Endothelial cell of umbilical vein (primary cell): Measurements from ENCODE around the gene RNLS. TPM values are rescaled to one million over a fixed set of nuclear protein-coding genes. Genes with fewer than 3 reads are reported as not detected.

Experiments
- BruUV-seq: library from RNA; stranded (reverse); fragments of 400-500 nt; replicated peaks from 2 replicates; lab custom pipeline; 2021; lab: Mats Ljungman, UMichigan
- CTCF ChIA-PET: fragments of 300-600, 350-600 bp; sonication (Branson Sonifier 250); formaldehyde crosslinking; loops from one replicate; lab custom pipeline; 2021; ENCODE audit warnings: antibody characterized with exemption, inconsistent platforms; lab: Charles Lee
- POLR2A ChIA-PET: fragments of 300-600, 350-600 bp; sonication (Branson Sonifier 250); formaldehyde crosslinking; loops from one replicate; lab custom pipeline; 2021; ENCODE audit warnings: antibody characterized with exemption, inconsistent platforms; lab: Charles Lee
- DNase-seq: peaks from one replicate; pipeline ENCODE4 v3.0.0-alpha.2; 2011; ENCODE audit warnings: low read depth, low spot score
- FAIRE-seq: peaks from 2 replicates; lab custom pipeline; 2011; peaks lifted over from hg19 to GRCh38; lab: Jason Lieb, UNC
- H2AFZ ChIP-seq: 2 replicates; pipeline ENCODE4 v1.6.0; 2012; ENCODE audit warnings: low read depth, low read length, control low read depth, inconsistent platforms
- H3K27ac ChIP-seq: 2 replicates; pipeline ENCODE4 v1.5.1; 2011; ENCODE audit warnings: low read depth, mild to moderate bottlenecking, control low read depth, low read length, moderate library complexity; ENCODE audit not compliant: insufficient read depth
- H3K27me3 ChIP-seq, 2 experiments: 2 replicates each; pipeline versions ENCODE4 v1.6.0 to v1.6.1; 2011; ENCODE audit warnings: low read length in 2 of 2, mixed read lengths in 1 of 2; ENCODE audit not compliant: control insufficient read depth in 2 of 2, insufficient read depth in 2 of 2
- H3K36me3 ChIP-seq, 2 experiments: 2 replicates in 1 of 2; 3 replicates in 1 of 2; pipeline ENCODE4 v1.5.1; 2011; ENCODE audit warnings: low read length in 2 of 2, mild to moderate bottlenecking in 1 of 2, moderate library complexity in 1 of 2; ENCODE audit not compliant: control insufficient read depth in 2 of 2, insufficient read depth in 2 of 2; ENCODE audit errors: extremely low read depth in 1 of 2
- H3K4me1 ChIP-seq: 3 replicates; pipeline ENCODE4 v1.5.1; 2011; ENCODE audit warnings: mild to moderate bottlenecking, low read length; ENCODE audit not compliant: control insufficient read depth, insufficient read depth; ENCODE audit errors: extremely low read depth
- H3K4me2 ChIP-seq: 2 replicates; pipeline ENCODE4 v1.6.1; 2011; ENCODE audit warnings: low read length, control low read depth, mixed read lengths; ENCODE audit not compliant: insufficient read depth
- H3K4me3 ChIP-seq, 3 experiments: fragments of 200-600 bp in 1 of 3; sonication (generic), shearing (Covaris generic) in 1 of 3; replicated peaks in 1 of 3; 2 replicates each; pipeline ENCODE4 v1.5.1; 2011 to 2016; ENCODE audit warnings: control low read depth in 3 of 3, low read length in 3 of 3, mild to moderate bottlenecking in 2 of 3, inconsistent platforms in 1 of 3, low read depth in 1 of 3, moderate library complexity in 1 of 3; ENCODE audit not compliant: insufficient read depth in 1 of 3
- H3K79me2 ChIP-seq: 2 replicates; pipeline ENCODE4 v1.6.0; 2012; ENCODE audit warnings: low read length, inconsistent platforms; ENCODE audit not compliant: control insufficient read depth, insufficient read depth
- H3K9ac ChIP-seq: replicated peaks from 2 replicates; pipeline ENCODE3; 2011; ENCODE audit warnings: low read length, control low read depth; ENCODE audit not compliant: insufficient read depth; ENCODE audit errors: extremely low read depth
- H3K9me1 ChIP-seq: replicated peaks from 3 replicates; pipeline ENCODE4 v1.6.0; 2011; ENCODE audit warnings: mild to moderate bottlenecking, low read length; ENCODE audit not compliant: control insufficient read depth, insufficient read depth; ENCODE audit errors: extremely low read depth
- H3K9me3 ChIP-seq: replicated peaks from 2 replicates; pipeline ENCODE4 v1.5.1; 2012; ENCODE audit warnings: low read length, inconsistent platforms; ENCODE audit not compliant: control insufficient read depth, insufficient read depth
- H4K20me1 ChIP-seq: replicated peaks from 2 replicates; pipeline ENCODE3; 2011; ENCODE audit warnings: mild to moderate bottlenecking, low read length; ENCODE audit not compliant: control insufficient read depth, insufficient read depth; ENCODE audit errors: extremely low read depth
- EZH2 ChIP-seq: IDR thresholded peaks from 2 replicates; pipeline ENCODE4 v1.6.1; 2012; ENCODE audit warnings: borderline replicate concordance, low read depth, mild to moderate bottlenecking, moderate library complexity, low read length, inconsistent platforms; ENCODE audit not compliant: severe bottlenecking
- FOS ChIP-seq: IDR thresholded peaks from 2 replicates; pipeline ENCODE4 v1.6.1; 2011; ENCODE audit warnings: mild to moderate bottlenecking, low read length, moderate library complexity, borderline replicate concordance; ENCODE audit not compliant: insufficient read depth
- GATA2 ChIP-seq: IDR thresholded peaks from 2 replicates; pipeline ENCODE4 v1.7.0; 2011; ENCODE audit warnings: low read depth, mild to moderate bottlenecking, moderate library complexity, mixed read lengths, low read length; ENCODE audit not compliant: insufficient read length, insufficient read depth
- JUN ChIP-seq: IDR thresholded peaks from 2 replicates; pipeline ENCODE4 v1.6.1; 2011; ENCODE audit warnings: borderline replicate concordance, low read depth; ENCODE audit not compliant: insufficient read length, insufficient read depth
- MYC ChIP-seq: IDR thresholded peaks from one replicate; pipeline ENCODE4 v1.6.1; 2011; ENCODE audit warnings: mild to moderate bottlenecking, low read depth, low read length
- POLR2A ChIP-seq: IDR thresholded peaks from 2 replicates; pipeline ENCODE4 v1.6.1; 2012; ENCODE audit warnings: low read depth, mild to moderate bottlenecking, control low read depth, low read length
- POLR2AphosphoS5 ChIP-seq: IDR thresholded peaks from 2 replicates; pipeline ENCODE4 v1.6.1; 2012; ENCODE audit warnings: low read depth, mild to moderate bottlenecking, control low read depth, low read length, moderate library complexity; ENCODE audit not compliant: insufficient read depth
- dilution Hi-C: fragments of 300-500 bp; cut with MboI; formaldehyde crosslinking; loops from one replicate; pipeline ENCODE4 v1.15.0; 2019; ENCODE audit warnings: low sequenced_read_pairs; ENCODE audit not compliant: extremely low pct_ligation_motif_present
- intact Hi-C: fragments of 100-400 bp; cut with micrococcal nuclease; formaldehyde crosslinking; loops from one replicate; pipeline ENCODE4 v1.10.0; 2022
- polyA plus RNA-seq, 4 experiments: library from polyadenylated mRNA; depleted of rRNA in 3 of 4; stranded (reverse) in 3 of 4; unstranded in 1 of 4; fragments of >200 nt; gene quantifications; 2 replicates each; pipeline versions ENCODE4 v1.2.1 to v1.2.3, GENCODE V29; 2011 to 2012; ENCODE audit warnings: missing spikeins in 1 of 4
- total RNA-seq: library from RNA; stranded (reverse); gene quantifications from 2 replicates; pipeline ENCODE4 v1.2.3, GENCODE V29; 2021
- TF ChIP-seq, protein P1 (sequence below): IDR thresholded peaks from 2 replicates; pipeline ENCODE4 v1.6.1; 2011; ENCODE audit not compliant: insufficient read depth, insufficient read length
- TF ChIP-seq, protein P2 (sequence below), 2 donors: IDR thresholded peaks; 1 replicate in 1 of 2; 2 replicates in 1 of 2; pipeline ENCODE4 v1.5.1; 2011; ENCODE audit warnings: low read length in 2 of 2, mild to moderate bottlenecking in 2 of 2, moderate library complexity in 2 of 2, control low read depth in 1 of 2, inconsistent platforms in 1 of 2, low read depth in 1 of 2; ENCODE audit not compliant: insufficient read depth in 1 of 2; ENCODE audit errors: extremely low read depth in 1 of 2

RNLS gene
- total and polyA plus RNA-seq, 2 donors (not counting 3 experiments of a cell fraction or from before 2014, with no cell fraction given): 2.5 to 4.6 TPM

DNA sequence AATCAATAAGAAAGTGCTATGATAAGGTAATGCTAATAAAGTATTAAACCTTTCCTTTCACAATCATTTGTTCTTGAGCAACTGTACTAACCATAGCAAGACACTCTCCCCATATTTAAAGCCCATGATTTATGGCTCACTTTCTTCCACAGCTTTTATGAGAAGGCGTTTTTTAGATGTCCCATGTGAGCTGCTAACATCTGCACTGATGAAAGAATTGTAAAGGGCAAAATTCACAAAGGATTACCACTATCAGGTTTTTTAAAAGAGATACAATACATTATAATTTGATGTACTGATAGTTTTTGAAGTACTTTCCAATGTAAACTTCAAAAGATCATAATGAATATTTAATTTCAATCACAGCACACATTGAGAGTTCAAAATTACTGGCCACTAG, 75.7 kb downstream of the RNLS start:
- no peak for DNase-seq
- H4K20me1 ChIP-seq: no peaks in the 10 kb centered on the region
- H3K9ac ChIP-seq: no peak overlapping the region
- no peaks in the 10 kb centered on the region for H3K27me3 ChIP-seq
- H3K79me2 ChIP-seq: no peaks in the 10 kb centered on the region
- H3K36me3 ChIP-seq: no peaks in the 10 kb centered on the region
- no peak overlapping the region for H2AFZ ChIP-seq
- intact Hi-C loops: no loop called here
- no peaks in the 10 kb centered on the region for H3K9me3 ChIP-seq
- no peak overlapping the region for H3K4me2 ChIP-seq
- ChIA-PET POLR2A (no interaction called here), CTCF (interaction anchor here (0.8 to 1.9 kb wide), 7 partner anchors 9 to 76 kb away, joined by 3 to 6 read pairs (median 4); partner anchors contain the start of gene RNLS)
- no peak overlapping the region for H3K27ac ChIP-seq
- dilution Hi-C loops: no loop called here
- FAIRE-seq: no peak
- H3K4me3 ChIP-seq: no peak overlapping the region
- H3K9me1 ChIP-seq: no peaks in the 10 kb centered on the region
- TF ChIP-seq MYC (no peak), FOS (no peak), POLR2AphosphoS5 (no peak), POLR2A (no peak), JUN (no peak), GATA2 (no peak)
- TF ChIP-seq, protein P1, sequence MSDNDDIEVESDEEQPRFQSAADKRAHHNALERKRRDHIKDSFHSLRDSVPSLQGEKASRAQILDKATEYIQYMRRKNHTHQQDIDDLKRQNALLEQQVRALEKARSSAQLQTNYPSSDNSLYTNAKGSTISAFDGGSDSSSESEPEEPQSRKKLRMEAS: no peak
- no TSS peak for BruUV-seq
- H3K4me1 ChIP-seq: no peaks in the 10 kb centered on the region

DNA sequence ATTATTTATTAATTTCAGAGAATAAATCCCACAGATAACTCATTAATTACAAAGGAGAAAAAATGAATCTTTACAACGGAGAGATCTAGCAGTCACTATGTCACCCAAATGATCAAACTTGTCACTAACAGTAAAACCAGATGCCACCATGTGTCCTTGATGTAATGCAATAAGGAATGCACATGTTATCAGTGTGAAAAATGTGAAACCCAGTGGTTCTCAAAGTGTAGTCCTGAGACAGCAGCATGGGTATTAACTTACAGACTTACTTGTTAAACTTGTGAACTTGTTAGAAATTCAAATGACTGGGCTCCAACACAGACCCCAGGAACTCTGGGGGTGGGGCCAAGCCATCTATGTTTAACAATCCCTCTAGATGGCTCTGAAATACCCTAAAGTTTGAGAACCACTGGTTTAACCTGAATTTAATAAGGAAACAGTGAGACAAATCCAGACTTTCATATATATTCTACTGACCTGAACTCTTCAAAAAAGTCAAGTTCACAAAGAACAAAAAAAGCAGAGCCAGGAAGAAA, 77.4 kb downstream of the RNLS start:
- POLR2A ChIA-PET: no interaction called here
- no peaks in the 10 kb centered on the region for H3K4me1 ChIP-seq
- no peaks in the 10 kb centered on the region for H3K79me2 ChIP-seq
- no peak for DNase-seq
- H3K27me3 ChIP-seq: no peaks in the 10 kb centered on the region
- H3K27ac ChIP-seq: no peak overlapping the region
- H3K36me3 ChIP-seq: no peaks in the 10 kb centered on the region
- H3K9ac ChIP-seq: no peak overlapping the region
- dilution Hi-C loops (no loop called here), intact Hi-C loops (no loop called here)
- H2AFZ ChIP-seq: no peak overlapping the region
- no peaks in the 10 kb centered on the region for H4K20me1 ChIP-seq
- CTCF ChIA-PET: no interaction called here
- H3K9me1 ChIP-seq: no peaks in the 10 kb centered on the region
- H3K4me3 ChIP-seq: no peak overlapping the region
- TF ChIP-seq, protein P2, sequence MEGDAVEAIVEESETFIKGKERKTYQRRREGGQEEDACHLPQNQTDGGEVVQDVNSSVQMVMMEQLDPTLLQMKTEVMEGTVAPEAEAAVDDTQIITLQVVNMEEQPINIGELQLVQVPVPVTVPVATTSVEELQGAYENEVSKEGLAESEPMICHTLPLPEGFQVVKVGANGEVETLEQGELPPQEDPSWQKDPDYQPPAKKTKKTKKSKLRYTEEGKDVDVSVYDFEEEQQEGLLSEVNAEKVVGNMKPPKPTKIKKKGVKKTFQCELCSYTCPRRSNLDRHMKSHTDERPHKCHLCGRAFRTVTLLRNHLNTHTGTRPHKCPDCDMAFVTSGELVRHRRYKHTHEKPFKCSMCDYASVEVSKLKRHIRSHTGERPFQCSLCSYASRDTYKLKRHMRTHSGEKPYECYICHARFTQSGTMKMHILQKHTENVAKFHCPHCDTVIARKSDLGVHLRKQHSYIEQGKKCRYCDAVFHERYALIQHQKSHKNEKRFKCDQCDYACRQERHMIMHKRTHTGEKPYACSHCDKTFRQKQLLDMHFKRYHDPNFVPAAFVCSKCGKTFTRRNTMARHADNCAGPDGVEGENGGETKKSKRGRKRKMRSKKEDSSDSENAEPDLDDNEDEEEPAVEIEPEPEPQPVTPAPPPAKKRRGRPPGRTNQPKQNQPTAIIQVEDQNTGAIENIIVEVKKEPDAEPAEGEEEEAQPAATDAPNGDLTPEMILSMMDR (IDR thresholded peaks at IDR 0.05; ENCODE audit: extremely low read depth in 1 of 2, insufficient read depth in 1 of 2, low read depth in 1 of 2, low read length in 2 of 2): no peak
- TF ChIP-seq POLR2A: no peak
- no peak for TF ChIP-seq MYC
- TF ChIP-seq, protein P1: no peak
- TF ChIP-seq EZH2: no peak
- TF ChIP-seq GATA2: no peak
- TF ChIP-seq JUN: no peak
- TF ChIP-seq FOS: no peak
- TF ChIP-seq POLR2AphosphoS5: no peak
- no peaks in the 10 kb centered on the region for H3K9me3 ChIP-seq
- no peak for FAIRE-seq
- no peak overlapping the region for H3K4me2 ChIP-seq
- BruUV-seq: no TSS peak
